Measurements from ENCODE around the gene C16orf96. TPM values are rescaled to one million over a fixed set of nuclear protein-coding genes. Genes with fewer than 3 reads are reported as not detected.

C16orf96 gene
- total RNA-seq, 1 experiment from 2014 or later, result 1.3 TPM

- TF ChIP-seq CBFB (CRISPR knock-in tag; IDR thresholded peaks at IDR 0.05; ENCODE audit: low read depth) (no peak), MAX (CRISPR knock-in tag; IDR thresholded peaks at IDR 0.05) (no peak), ATF1 (CRISPR knock-in tag; IDR thresholded peaks at IDR 0.05) (0 out of 2 replicates have a peak, but pooled peaks have one; percentile 35), ZNF317 (CRISPR knock-in tag; IDR thresholded peaks at IDR 0.05; ENCODE audit: borderline replicate concordance, low read depth) (0 out of 2 replicates have a peak, but pooled peaks have one; percentile 11), HMGXB4 (CRISPR knock-in tag; IDR thresholded peaks at IDR 0.05) (peak; percentile 34; the same call in 1 of the 2 replicates)
- DNase-seq (ENCODE audit: low spot score), result no peak
- Mint-ChIP-seq H3K4me3 (peak overlapping the region; percentile 73), H3K9me3 (no peaks in the 10 kb centered on the region), H3K27me3 (ENCODE audit: low read depth) (no peaks in the 10 kb centered on the region), H3K27ac (peak overlapping the region; percentile 92), H3K36me3 (no peaks in the 10 kb centered on the region), H3K4me1 (peaks cover 38% of the 10 kb centered on the region)
- ChIA-PET POLR2A (interaction anchor here (0.9 to 1.9 kb wide), 6 partner anchors 10 to 344 kb away, joined by 3 to 13 read pairs (median 4); partner anchors contain the start of genes ANKS3, DNAAF8 and MGRN1), CTCF (interaction anchor here (0.6 to 4.2 kb wide), 22 partner anchors 9 to 329 kb away, joined by 3 to 46 read pairs (median 5); partner anchors contain the start of genes ANKS3, DNAAF8, HMOX2 and MGRN1)
- no peak for ATAC-seq
Observed at GRCh38 chr16:4615384-4616046, 59.4 kb downstream of the C16orf96 start.

GRCh38 chr16:4616047-4616811 lies 60.1 kb downstream of the C16orf96 start:
- CTCF ChIA-PET, result interaction anchor here (0.6 to 4.2 kb wide), 25 partner anchors 8 to 329 kb away, joined by 3 to 46 read pairs (median 4); partner anchors contain the start of genes ANKS3, CDIP1, DNAAF8 and HMOX2
- TF ChIP-seq SMAD3 (CRISPR knock-in tag; IDR thresholded peaks at IDR 0.05; ENCODE audit: borderline replicate concordance) (no peak), CREM (CRISPR knock-in tag; IDR thresholded peaks at IDR 0.05) (peak; percentile 86; the same call in 1 of the 2 replicates), FOXP4 (CRISPR knock-in tag; IDR thresholded peaks at IDR 0.05) (no peak), SOX15 (CRISPR knock-in tag; IDR thresholded peaks at IDR 0.05) (no peak), NR2C2 (CRISPR knock-in tag; IDR thresholded peaks at IDR 0.05) (no peak), MLX (CRISPR knock-in tag; IDR thresholded peaks at IDR 0.05) (no peak), MYBL2 (CRISPR knock-in tag; IDR thresholded peaks at IDR 0.05) (0 out of 2 replicates have a peak, but pooled peaks have one; percentile 27), NFYB (CRISPR knock-in tag; conservative IDR thresholded peaks at IDR 0.05; ENCODE audit: low read depth) (peak; percentile 97), JUN (CRISPR knock-in tag; IDR thresholded peaks at IDR 0.05) (no peak), CDX4 (CRISPR knock-in tag; IDR thresholded peaks at IDR 0.05; ENCODE audit: borderline replicate concordance) (no peak), PRDM15 (CRISPR knock-in tag; IDR thresholded peaks at IDR 0.05) (peak; percentile 50; the same call in 1 of the 2 replicates), SP1 (CRISPR knock-in tag; conservative IDR thresholded peaks at IDR 0.05) (peak; percentile 91), SMAD4 (CRISPR knock-in tag; IDR thresholded peaks at IDR 0.05) (no peak), NR1H2 (CRISPR knock-in tag; IDR thresholded peaks at IDR 0.05) (no peak), ZNF416 (CRISPR knock-in tag; IDR thresholded peaks at IDR 0.05) (0 out of 2 replicates have a peak, but pooled peaks have one; percentile 27), FOXP1 (CRISPR knock-in tag; IDR thresholded peaks at IDR 0.05; ENCODE audit: borderline replicate concordance) (0 out of 2 replicates have a peak, but pooled peaks have one; percentile 54)

More at GRCh38 chr16:4616047-4616811, 60.1 kb downstream of the C16orf96 start:
- POLR2A ChIA-PET, result interaction anchor here (0.7 to 1.9 kb wide), 12 partner anchors 9 to 345 kb away, joined by 3 to 13 read pairs (median 4); partner anchors contain the start of genes ANKS3, CDIP1, DNAAF8 and HMOX2
- peak overlapping the region; percentile 87 for H3K4me3 Mint-ChIP-seq
- peak; percentile 99 for DNase-seq (ENCODE audit: low spot score)
- H3K36me3 Mint-ChIP-seq, result no peaks in the 10 kb centered on the region
- H3K9me3 Mint-ChIP-seq, result no peaks in the 10 kb centered on the region
- peak; percentile 81 for ATAC-seq
- H3K4me1 Mint-ChIP-seq, result peaks cover 38% of the 10 kb centered on the region
- peak overlapping the region; percentile 100 for H3K27ac Mint-ChIP-seq
- H3K27me3 Mint-ChIP-seq (ENCODE audit: low read depth), result no peaks in the 10 kb centered on the region

Measured in WTC11 (cell line).